ENCODE results near the gene PPP1R3E. TPM values are rescaled to one million over a fixed set of nuclear protein-coding genes. Genes with fewer than 3 reads are reported as not detected.

The PPP1R3E gene
- total and polyA plus RNA-seq, 2 of the 13 experiments (the other 11 are each of a cell fraction or from before 2014, with no cell fraction given) = 16.5 to 26.5 TPM

DNA sequence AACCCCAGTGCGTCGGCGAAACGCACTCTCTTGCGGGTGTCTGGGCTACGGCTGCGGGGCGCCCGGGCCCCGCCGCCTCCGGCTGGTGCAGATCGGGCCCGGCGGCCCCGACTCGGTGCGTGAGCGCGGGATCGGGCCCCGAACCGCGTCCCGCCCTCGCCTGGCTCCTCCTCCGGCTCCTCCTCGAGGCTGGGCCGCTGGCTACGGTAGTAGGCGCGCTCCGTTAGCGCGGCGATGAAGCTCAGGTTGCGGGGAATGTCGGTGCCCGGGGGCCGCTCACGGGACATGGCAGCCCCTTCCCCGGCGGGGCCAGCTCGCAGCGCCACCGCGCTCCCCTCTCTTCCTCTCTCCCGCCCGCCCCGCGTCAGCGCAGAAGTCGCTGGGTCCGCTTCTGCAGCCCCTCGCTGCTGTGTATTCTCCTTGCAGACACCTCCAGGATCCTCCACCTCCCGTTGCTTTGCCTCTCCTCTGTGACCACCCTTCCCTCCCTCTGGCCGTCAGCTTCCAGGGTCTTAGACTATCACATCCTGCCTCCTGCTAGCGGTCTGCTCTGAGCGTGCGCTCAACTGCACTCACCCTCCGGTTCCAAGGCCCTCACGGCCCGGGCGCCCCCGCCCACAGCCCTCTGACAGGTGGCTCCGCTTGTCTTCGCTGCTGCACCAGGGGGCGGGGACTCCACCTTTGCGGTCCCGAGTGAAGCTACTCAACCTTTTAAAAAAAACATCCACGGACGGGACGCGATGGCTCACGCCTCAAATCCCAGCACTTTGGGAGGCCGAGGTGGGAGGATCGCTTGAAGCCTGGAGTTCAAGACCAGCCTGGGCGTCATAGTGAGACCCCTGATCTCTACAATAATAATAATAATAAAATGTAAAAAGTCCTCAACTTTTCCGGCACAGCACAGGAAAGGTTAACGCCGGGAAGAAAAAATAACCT is at the start of gene PPP1R3E (continued):
- TF ChIP-seq, protein P1, sequence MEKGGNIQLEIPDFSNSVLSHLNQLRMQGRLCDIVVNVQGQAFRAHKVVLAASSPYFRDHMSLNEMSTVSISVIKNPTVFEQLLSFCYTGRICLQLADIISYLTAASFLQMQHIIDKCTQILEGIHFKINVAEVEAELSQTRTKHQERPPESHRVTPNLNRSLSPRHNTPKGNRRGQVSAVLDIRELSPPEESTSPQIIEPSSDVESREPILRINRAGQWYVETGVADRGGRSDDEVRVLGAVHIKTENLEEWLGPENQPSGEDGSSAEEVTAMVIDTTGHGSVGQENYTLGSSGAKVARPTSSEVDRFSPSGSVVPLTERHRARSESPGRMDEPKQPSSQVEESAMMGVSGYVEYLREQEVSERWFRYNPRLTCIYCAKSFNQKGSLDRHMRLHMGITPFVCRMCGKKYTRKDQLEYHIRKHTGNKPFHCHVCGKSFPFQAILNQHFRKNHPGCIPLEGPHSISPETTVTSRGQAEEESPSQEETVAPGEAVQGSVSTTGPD (CRISPR knock-in tag; IDR thresholded peaks at IDR 0.05) = no peak; the same call in none of the 2 replicates
- TF ChIP-seq ZNF17 (CRISPR knock-in tag; IDR thresholded peaks at IDR 0.05) (no peak), ISL2 (CRISPR knock-in tag; IDR thresholded peaks at IDR 0.05) (peak; percentile 36), ZNF263 (CRISPR knock-in tag; IDR thresholded peaks at IDR 0.05) (no peak; the same call in 1 of the 2 replicates), RFX5 (IDR thresholded peaks at IDR 0.05; ENCODE audit: low read depth, low read length) (no peak), PAF1 (CRISPR knock-in tag; IDR thresholded peaks at IDR 0.05) (no peak; the same call in 1 of the 2 replicates), ZNF24 (IDR thresholded peaks at IDR 0.05) (no peak), MXI1 (IDR thresholded peaks at IDR 0.05; ENCODE audit: borderline replicate concordance, low read depth, low read length) (peak; percentile 61), ATF7-NPFF (CRISPR knock-in tag; IDR thresholded peaks at IDR 0.05; ENCODE audit: low read depth) (peak; percentile 89; the same call in 1 of the 2 replicates), ZNF83 (CRISPR knock-in tag; IDR thresholded peaks at IDR 0.05; ENCODE audit: borderline replicate concordance) (peak; percentile 4), ZNF737 (CRISPR knock-in tag; IDR thresholded peaks at IDR 0.05; ENCODE audit: borderline replicate concordance) (no peak), DNMT1 (CRISPR knock-in tag; IDR thresholded peaks at IDR 0.05) (peak; percentile 23), KLF16 (CRISPR knock-in tag; IDR thresholded peaks at IDR 0.05) (peak in 1 of 2 experiments; percentile 64; a peak in 2 of 4 replicates), ZNF30 (CRISPR knock-in tag; IDR thresholded peaks at IDR 0.05) (no peak), HNRNPH1 (optimal IDR thresholded peaks at IDR 0.05; ENCODE audit: low read depth, low read length) (peak; percentile 84)
- TF ChIP-seq, protein P2, sequence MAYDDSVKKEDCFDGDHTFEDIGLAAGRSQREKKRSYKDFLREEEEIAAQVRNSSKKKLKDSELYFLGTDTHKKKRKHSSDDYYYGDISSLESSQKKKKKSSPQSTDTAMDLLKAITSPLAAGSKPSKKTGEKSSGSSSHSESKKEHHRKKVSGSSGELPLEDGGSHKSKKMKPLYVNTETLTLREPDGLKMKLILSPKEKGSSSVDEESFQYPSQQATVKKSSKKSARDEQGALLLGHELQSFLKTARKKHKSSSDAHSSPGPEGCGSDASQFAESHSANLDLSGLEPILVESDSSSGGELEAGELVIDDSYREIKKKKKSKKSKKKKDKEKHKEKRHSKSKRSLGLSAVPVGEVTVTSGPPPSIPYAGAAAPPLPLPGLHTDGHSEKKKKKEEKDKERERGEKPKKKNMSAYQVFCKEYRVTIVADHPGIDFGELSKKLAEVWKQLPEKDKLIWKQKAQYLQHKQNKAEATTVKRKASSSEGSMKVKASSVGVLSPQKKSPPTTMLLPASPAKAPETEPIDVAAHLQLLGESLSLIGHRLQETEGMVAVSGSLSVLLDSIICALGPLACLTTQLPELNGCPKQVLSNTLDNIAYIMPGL (CRISPR knock-in tag; IDR thresholded peaks at IDR 0.05; ENCODE audit: borderline replicate concordance in 1 of 2, low read depth in 1 of 2) = peak; percentile 88 to 90
- TF ChIP-seq, protein P3, sequence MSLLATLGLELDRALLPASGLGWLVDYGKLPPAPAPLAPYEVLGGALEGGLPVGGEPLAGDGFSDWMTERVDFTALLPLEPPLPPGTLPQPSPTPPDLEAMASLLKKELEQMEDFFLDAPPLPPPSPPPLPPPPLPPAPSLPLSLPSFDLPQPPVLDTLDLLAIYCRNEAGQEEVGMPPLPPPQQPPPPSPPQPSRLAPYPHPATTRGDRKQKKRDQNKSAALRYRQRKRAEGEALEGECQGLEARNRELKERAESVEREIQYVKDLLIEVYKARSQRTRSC (CRISPR knock-in tag; IDR thresholded peaks at IDR 0.05; ENCODE audit: low read depth) = peak; percentile 54; the same call in 1 of the 2 replicates
- TF ChIP-seq, protein P4, sequence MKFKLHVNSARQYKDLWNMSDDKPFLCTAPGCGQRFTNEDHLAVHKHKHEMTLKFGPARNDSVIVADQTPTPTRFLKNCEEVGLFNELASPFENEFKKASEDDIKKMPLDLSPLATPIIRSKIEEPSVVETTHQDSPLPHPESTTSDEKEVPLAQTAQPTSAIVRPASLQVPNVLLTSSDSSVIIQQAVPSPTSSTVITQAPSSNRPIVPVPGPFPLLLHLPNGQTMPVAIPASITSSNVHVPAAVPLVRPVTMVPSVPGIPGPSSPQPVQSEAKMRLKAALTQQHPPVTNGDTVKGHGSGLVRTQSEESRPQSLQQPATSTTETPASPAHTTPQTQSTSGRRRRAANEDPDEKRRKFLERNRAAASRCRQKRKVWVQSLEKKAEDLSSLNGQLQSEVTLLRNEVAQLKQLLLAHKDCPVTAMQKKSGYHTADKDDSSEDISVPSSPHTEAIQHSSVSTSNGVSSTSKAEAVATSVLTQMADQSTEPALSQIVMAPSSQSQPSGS (CRISPR knock-in tag; IDR thresholded peaks at IDR 0.05) = peak; percentile 76
- TF ChIP-seq, protein P5, sequence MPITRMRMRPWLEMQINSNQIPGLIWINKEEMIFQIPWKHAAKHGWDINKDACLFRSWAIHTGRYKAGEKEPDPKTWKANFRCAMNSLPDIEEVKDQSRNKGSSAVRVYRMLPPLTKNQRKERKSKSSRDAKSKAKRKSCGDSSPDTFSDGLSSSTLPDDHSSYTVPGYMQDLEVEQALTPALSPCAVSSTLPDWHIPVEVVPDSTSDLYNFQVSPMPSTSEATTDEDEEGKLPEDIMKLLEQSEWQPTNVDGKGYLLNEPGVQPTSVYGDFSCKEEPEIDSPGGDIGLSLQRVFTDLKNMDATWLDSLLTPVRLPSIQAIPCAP (CRISPR knock-in tag; IDR thresholded peaks at IDR 0.05; ENCODE audit: low read depth) = no peak
